ENCODE results near the gene CENPC. TPM values are rescaled to one million over a fixed set of nuclear protein-coding genes. Genes with fewer than 3 reads are reported as not detected.

Gene CENPC
- total RNA-seq, 2 donors from 2014 or later = 22.9 to 32.3 TPM

DNA sequence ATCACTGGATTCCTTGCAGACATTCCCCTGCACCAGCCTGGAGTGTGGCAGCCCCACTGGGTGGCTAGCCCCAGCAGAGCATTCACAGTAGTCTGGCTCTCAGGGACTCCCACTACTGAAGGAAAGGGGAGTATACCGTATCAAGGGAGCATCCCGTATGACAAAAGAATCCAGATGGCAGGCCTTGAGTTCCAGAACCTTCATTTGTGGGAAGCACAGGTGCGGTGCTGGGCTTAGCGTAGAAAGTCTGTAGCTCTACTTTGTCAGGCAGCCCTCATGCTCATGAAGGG is 79.6 kb downstream of the CENPC start:
- H3K27me3 ChIP-seq (ENCODE audit: control insufficient read depth, insufficient read depth, low read length, poor library complexity, severe bottlenecking) = no peaks in the 10 kb centered on the region
- no peak overlapping the region for H3K4me3 Mint-ChIP-seq
- H3K4me3 ChIP-seq (ENCODE audit: low read length) = no peak overlapping the region
- H3K9me3 Mint-ChIP-seq = no peaks in the 10 kb centered on the region
- 81 to 82% methylated on average over 4 of the region's 4 CpGs for WGBS, 2 experiments (ENCODE audit: insufficient coverage in 1 of 2, insufficient read length in 1 of 2)
- TF ChIP-seq, protein P1, sequence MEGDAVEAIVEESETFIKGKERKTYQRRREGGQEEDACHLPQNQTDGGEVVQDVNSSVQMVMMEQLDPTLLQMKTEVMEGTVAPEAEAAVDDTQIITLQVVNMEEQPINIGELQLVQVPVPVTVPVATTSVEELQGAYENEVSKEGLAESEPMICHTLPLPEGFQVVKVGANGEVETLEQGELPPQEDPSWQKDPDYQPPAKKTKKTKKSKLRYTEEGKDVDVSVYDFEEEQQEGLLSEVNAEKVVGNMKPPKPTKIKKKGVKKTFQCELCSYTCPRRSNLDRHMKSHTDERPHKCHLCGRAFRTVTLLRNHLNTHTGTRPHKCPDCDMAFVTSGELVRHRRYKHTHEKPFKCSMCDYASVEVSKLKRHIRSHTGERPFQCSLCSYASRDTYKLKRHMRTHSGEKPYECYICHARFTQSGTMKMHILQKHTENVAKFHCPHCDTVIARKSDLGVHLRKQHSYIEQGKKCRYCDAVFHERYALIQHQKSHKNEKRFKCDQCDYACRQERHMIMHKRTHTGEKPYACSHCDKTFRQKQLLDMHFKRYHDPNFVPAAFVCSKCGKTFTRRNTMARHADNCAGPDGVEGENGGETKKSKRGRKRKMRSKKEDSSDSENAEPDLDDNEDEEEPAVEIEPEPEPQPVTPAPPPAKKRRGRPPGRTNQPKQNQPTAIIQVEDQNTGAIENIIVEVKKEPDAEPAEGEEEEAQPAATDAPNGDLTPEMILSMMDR (conservative IDR thresholded peaks at IDR 0.05) = no peak
- H3K27ac Mint-ChIP-seq = no peak overlapping the region
- no peaks in the 10 kb centered on the region for H3K27me3 Mint-ChIP-seq (ENCODE audit: insufficient read depth)
- H3K9me3 ChIP-seq (ENCODE audit: control insufficient read depth, low read length) = no peaks in the 10 kb centered on the region
- H3K9ac ChIP-seq (ENCODE audit: extremely low read depth, low read length, poor library complexity, severe bottlenecking) = no peak overlapping the region
- no peaks in the 10 kb centered on the region for H3K4me1 ChIP-seq (ENCODE audit: control insufficient read depth, insufficient read depth, low read length)
- H3K36me3 ChIP-seq (ENCODE audit: control insufficient read depth, insufficient read depth, low read length) = peaks cover 4% of the 10 kb centered on the region
- H3K36me3 Mint-ChIP-seq (ENCODE audit: low read depth) = peaks cover 18% of the 10 kb centered on the region
- H3K4me1 Mint-ChIP-seq = peaks cover 2% of the 10 kb centered on the region
- no peak overlapping the region for H3K27ac ChIP-seq (ENCODE audit: low read depth, low read length)
- no peak for DNase-seq

DNA sequence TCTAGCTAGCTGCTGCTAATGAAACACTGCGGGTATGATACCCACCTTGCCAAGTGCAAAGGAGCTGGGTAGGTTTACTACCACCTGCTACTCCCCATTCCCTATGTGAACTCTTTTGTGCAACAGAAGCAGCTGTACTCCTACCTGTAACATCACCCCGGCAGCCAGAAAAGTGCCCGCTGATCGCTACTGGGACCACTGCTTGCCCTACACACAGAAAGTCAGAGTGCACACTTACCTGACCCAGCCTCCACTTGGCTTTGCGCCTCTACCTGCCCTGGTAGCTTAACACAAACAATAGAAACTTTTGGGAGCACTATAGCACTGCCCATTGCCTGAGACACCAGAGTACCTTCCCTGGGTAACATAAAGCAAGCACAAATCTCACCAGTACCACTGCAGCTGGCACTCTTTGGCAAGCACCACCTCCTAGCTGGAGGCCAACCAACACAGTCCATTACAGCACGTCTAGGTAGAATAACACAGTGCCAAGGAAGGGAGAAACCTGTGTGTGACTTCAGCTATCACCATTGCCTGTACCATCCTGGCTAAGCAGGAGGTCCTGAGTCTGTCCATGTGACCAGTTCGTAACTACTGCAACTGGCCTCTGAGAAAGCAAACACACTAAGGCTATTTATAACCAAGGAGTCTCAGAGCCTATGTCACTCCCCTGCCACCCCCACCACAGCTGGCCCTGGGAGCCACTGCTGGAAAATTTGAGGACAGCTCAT is 80.1 kb downstream of the CENPC start:
- no peak overlapping the region for H3K27ac Mint-ChIP-seq
- no peaks in the 10 kb centered on the region for H3K9me3 Mint-ChIP-seq
- Histone ChIP-seq H3K4me3 (ENCODE audit: low read length) (no peak overlapping the region), H3K9me3 (ENCODE audit: control insufficient read depth, low read length) (no peaks in the 10 kb centered on the region), H3K36me3 (ENCODE audit: control insufficient read depth, insufficient read depth, low read length) (peaks cover 4% of the 10 kb centered on the region), H3K9ac (ENCODE audit: extremely low read depth, low read length, poor library complexity, severe bottlenecking) (no peak overlapping the region), H3K4me1 (ENCODE audit: control insufficient read depth, insufficient read depth, low read length) (no peaks in the 10 kb centered on the region), H3K27me3 (ENCODE audit: control insufficient read depth, insufficient read depth, low read length, poor library complexity, severe bottlenecking) (no peaks in the 10 kb centered on the region), H3K27ac (ENCODE audit: low read depth, low read length) (no peak overlapping the region)
- H3K4me1 Mint-ChIP-seq = no peaks in the 10 kb centered on the region
- peaks cover 18% of the 10 kb centered on the region for H3K36me3 Mint-ChIP-seq (ENCODE audit: low read depth)
- no peak overlapping the region for H3K4me3 Mint-ChIP-seq
- H3K27me3 Mint-ChIP-seq (ENCODE audit: insufficient read depth) = no peaks in the 10 kb centered on the region
- 92 to 97% methylated on average over 4 to 7 of the region's 7 CpGs for WGBS, 2 experiments (ENCODE audit: insufficient coverage in 1 of 2, insufficient read length in 1 of 2)
- TF ChIP-seq, protein P1 (conservative IDR thresholded peaks at IDR 0.05) = no peak
- no peak for DNase-seq

DNA sequence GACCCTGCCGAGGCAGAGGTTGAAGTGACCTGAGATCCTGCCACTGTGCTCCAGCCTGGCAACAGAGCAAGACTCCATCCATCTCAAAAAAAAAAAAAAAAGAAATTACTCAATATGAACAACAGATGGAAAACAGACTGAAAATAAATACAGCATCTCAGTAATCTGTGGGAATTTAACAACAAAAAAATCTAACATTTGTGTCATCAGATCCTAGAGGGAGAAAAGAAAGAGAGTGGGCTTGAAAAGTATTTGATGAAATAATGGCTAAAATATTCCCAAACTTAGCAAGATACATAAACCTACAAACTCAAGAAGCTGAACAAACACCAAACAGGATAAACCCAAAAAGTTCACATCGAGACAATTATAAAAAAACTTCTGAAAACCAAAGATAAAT is 84.7 kb downstream of the CENPC start:
- H3K9me3 Mint-ChIP-seq = peaks cover 6% of the 10 kb centered on the region
- peaks cover 21% of the 10 kb centered on the region for H3K36me3 Mint-ChIP-seq (ENCODE audit: low read depth)

More for the DNA sequence above, 84.7 kb downstream of the CENPC start:
- Histone ChIP-seq H3K4me3 (ENCODE audit: low read length) (no peak overlapping the region), H3K27ac (ENCODE audit: low read depth, low read length) (no peak overlapping the region), H3K4me1 (ENCODE audit: control insufficient read depth, insufficient read depth, low read length) (no peaks in the 10 kb centered on the region), H3K27me3 (ENCODE audit: control insufficient read depth, insufficient read depth, low read length, poor library complexity, severe bottlenecking) (no peaks in the 10 kb centered on the region), H3K9me3 (ENCODE audit: control insufficient read depth, low read length) (peaks cover 9% of the 10 kb centered on the region), H3K36me3 (ENCODE audit: control insufficient read depth, insufficient read depth, low read length) (peaks cover 11% of the 10 kb centered on the region), H3K9ac (ENCODE audit: extremely low read depth, low read length, poor library complexity, severe bottlenecking) (no peak overlapping the region)
- H3K4me3 Mint-ChIP-seq = no peak overlapping the region
- H3K27me3 Mint-ChIP-seq (ENCODE audit: insufficient read depth) = no peaks in the 10 kb centered on the region
- 82 to 100% methylated on average over 1 to 2 of the region's 2 CpGs for WGBS, 2 experiments (ENCODE audit: insufficient coverage in 1 of 2, insufficient read length in 1 of 2)
- no peaks in the 10 kb centered on the region for H3K4me1 Mint-ChIP-seq
- DNase-seq = no peak
- no peak overlapping the region for H3K27ac Mint-ChIP-seq
- TF ChIP-seq, protein P1 (conservative IDR thresholded peaks at IDR 0.05) = no peak

Data from endodermal cell (in vitro differentiated cells).